GM18499 (cell line): ENCODE results near the gene MRGPRD.

Experiments used
- ATAC-seq: cut with Tn5 transposase; IDR thresholded peaks from one replicate; pipeline ENCODE4 v1.9.1; 2021; ENCODE audit warnings: moderate number of reproducible peaks; ENCODE audit not compliant: insufficient read depth, unreplicated experiment

The MRGPRD gene

GRCh38 chr11:68950762-68951161 is 30.0 kb downstream of the MRGPRD start:
- no peak for ATAC-seq

GRCh38 chr11:68950270-68950669 is 30.5 kb downstream of the MRGPRD start:
- ATAC-seq: no peak

GRCh38 chr11:68948935-68949334 is 31.9 kb downstream of the MRGPRD start:
- ATAC-seq: no peak

GRCh38 chr11:68948496-68948895 is 32.3 kb downstream of the MRGPRD start:
- ATAC-seq: no peak

GRCh38 chr11:68947151-68947550 is 33.6 kb downstream of the MRGPRD start:
- ATAC-seq: no peak

- no peak for ATAC-seq
These were observed 34.2 kb downstream of the MRGPRD start for GRCh38 chr11:68946416-68947090.

GRCh38 chr11:68942751-68943271 is 38.0 kb downstream of the MRGPRD start:
- ATAC-seq: no peak

GRCh38 chr11:68942095-68942620 is 38.6 kb downstream of the MRGPRD start:
- ATAC-seq: no peak

- no peak for ATAC-seq
These were observed 39.3 kb downstream of the MRGPRD start for GRCh38 chr11:68941324-68942094.

- ATAC-seq: no peak
These were observed 40.0 kb downstream of the MRGPRD start for GRCh38 chr11:68940651-68941323.

- no peak for ATAC-seq
These were observed 40.9 kb downstream of the MRGPRD start for GRCh38 chr11:68939583-68940555.

GRCh38 chr11:68938816-68939582 is 41.8 kb downstream of the MRGPRD start:
- no peak for ATAC-seq

- no peak for ATAC-seq
These were observed 42.7 kb downstream of the MRGPRD start for GRCh38 chr11:68938088-68938487.

- no peak for ATAC-seq
These were observed 43.8 kb downstream of the MRGPRD start for GRCh38 chr11:68936676-68937620.

GRCh38 chr11:68936358-68936636 is 44.5 kb downstream of the MRGPRD start:
- ATAC-seq: no peak

- no peak for ATAC-seq
These were observed 45.0 kb downstream of the MRGPRD start for GRCh38 chr11:68935516-68936357.

- ATAC-seq: no peak
These were observed 45.7 kb downstream of the MRGPRD start for GRCh38 chr11:68935066-68935465.
